SU-DHL-6 (cell line): ENCODE data around the gene PRND.

Source experiments
- EZH2phosphoT487 ChIP-seq: fragments of 200-600 bp; sonication (generic), shearing (Covaris generic); conservative IDR thresholded peaks from 2 replicates; pipeline ENCODE4 v1.6.1; 2018; ENCODE audit warnings: mild to moderate bottlenecking, antibody characterized with exemption, low read length, moderate library complexity, mixed read lengths
- TF ChIP-seq, protein P1 (sequence below): fragments of 200-600 bp; sonication (generic); IDR thresholded peaks from one replicate; pipeline ENCODE4 v1.5.1; 2017; ENCODE audit warnings: antibody characterized with exemption, mild to moderate bottlenecking, low read length, moderate library complexity; ENCODE audit not compliant: insufficient read depth, poor library complexity, severe bottlenecking

DNA sequence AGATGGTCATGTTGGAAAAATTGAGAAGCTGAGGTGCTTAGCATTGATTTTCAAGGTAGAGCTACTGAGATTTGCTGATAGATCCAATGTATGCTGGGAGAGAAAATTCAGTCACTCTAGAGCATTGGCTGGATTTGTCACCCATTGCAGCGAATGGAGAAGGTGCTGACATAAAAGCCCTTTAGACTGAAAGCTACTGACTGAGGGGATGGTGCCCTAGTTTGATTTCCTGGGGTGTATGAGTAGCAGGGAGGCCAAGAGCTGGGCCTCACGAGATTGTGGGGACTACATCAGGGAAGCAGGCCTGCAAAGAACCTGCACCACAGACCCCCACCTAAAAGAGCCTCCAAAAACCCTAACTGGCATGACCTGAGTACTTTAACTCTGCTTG lies 23.9 kb upstream of the PRND start:
- TF ChIP-seq, protein P1, sequence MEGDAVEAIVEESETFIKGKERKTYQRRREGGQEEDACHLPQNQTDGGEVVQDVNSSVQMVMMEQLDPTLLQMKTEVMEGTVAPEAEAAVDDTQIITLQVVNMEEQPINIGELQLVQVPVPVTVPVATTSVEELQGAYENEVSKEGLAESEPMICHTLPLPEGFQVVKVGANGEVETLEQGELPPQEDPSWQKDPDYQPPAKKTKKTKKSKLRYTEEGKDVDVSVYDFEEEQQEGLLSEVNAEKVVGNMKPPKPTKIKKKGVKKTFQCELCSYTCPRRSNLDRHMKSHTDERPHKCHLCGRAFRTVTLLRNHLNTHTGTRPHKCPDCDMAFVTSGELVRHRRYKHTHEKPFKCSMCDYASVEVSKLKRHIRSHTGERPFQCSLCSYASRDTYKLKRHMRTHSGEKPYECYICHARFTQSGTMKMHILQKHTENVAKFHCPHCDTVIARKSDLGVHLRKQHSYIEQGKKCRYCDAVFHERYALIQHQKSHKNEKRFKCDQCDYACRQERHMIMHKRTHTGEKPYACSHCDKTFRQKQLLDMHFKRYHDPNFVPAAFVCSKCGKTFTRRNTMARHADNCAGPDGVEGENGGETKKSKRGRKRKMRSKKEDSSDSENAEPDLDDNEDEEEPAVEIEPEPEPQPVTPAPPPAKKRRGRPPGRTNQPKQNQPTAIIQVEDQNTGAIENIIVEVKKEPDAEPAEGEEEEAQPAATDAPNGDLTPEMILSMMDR: no peak
- no peak for TF ChIP-seq EZH2phosphoT487
